ENCODE measurements around the gene PRKAA1. TPM values are rescaled to one million over a fixed set of nuclear protein-coding genes. Genes with fewer than 3 reads are reported as not detected.

Gene PRKAA1
- 10 to 100 TPM; 53.3 to 82.0 (median 78.5) TPM for polyA plus RNA-seq (ENCODE audit: insufficient read length in 4 of 4)

DNA sequence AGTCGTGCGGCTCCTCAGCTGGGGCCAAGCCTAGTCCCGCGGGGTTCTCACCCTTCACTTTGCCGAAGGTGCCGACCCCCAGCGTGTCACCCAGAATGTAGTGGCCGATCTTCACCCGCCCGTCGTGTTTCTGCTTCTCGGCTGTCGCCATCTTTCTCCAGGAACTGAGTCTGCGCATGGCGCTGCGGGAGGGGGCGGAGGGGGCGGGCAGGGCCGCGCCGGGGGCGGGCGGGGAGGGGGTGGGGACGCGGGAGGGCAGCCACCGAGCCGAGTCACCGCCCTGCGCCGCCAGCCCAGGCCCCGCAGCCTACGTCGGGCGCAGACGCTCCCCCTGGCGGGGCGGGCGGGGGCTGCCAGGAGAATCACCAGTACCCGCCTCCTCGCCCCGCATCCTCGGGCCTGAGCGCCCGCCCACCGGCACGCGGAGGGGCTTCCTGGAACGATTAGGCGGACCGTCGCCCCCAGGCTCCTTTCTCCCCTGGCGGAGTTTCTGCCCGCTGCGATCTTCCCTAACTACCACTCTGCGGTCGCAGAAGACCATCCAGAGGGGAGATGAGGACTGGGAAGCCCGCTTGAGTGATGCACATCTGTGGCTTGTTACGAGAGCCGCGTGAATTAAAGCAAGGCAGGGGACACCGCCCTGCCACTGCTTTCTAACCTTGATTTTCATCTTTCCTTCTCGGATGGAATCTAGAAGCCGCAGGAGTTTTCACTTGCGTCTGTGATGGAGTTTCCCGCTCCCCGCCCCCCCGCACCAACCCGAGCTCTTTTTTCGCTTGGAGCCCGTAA, at the start of gene PRKAA1:
PRKAA1 (minus strand) TSS at position 363 of the 789 bp plus-strand sequence; CDS start at position 178, 185 bp downstream.
- peak; percentile 71 to 76 (median 73) for DNase-seq (ENCODE audit: low read depth in 4 of 4, low spot score in 3 of 4)

DNA sequence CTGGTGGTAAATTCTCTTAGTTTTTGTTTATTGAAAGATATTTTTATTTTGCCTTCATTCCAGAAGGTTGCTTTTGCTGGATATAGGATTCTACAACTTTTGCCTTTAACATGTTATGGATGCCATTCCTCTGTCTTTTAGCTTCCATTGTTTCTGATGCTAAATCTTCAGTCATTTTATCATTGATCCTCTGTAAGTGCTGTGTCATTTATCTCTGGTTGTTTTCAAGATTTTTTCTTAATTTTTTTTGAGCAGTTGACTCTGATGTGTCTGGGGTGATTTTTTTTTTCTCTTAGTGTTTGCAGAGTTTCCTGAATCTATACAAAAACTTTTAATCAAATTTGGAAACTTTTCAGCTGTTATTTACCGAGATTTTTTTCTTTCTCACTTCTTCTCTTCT, 49.4 kb upstream of the PRKAA1 start:
- DNase-seq (ENCODE audit: low read depth in 4 of 4, low spot score in 3 of 4), result no peak

DNA sequence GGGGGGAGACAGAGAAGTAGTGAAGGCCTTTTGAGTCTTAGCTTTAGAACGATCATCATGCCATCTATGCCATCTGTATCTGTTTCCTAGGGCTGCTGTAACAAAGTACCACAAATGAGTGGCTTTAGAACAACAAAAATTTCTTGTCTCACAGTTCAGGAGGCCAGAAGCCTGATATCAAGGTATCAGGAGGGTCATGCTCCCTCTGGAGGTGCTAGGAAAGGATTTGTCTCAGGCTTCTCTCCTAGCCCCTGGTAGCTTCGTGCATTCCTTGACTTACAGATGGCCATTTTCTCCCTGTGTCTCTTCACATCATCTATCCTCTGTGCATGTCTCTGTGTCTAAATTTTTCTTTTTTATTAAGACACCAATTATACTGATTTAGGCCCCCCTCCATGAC, 48.2 kb upstream of the PRKAA1 start:
- no peak for DNase-seq (ENCODE audit: low read depth in 4 of 4, low spot score in 3 of 4)

DNA sequence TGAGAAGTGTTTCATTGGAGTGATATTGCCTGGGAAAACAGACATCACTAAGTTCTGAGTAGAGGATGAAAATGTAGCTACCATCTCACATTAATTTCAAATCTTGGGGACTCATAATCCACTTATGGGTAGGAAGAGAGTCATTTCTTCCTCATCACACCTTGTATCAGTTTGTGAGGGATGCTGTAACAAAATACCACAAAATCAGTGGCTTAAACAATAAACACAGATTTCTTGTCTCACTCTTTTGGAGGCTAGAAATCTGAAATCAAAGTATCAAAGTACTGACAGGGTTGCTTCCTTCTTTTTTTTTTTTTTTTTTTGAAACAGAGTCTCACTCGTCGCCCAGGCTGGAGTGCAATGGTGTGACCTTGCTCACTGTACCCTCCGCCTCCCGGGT, 46.4 kb upstream of the PRKAA1 start:
- no peak for DNase-seq (ENCODE audit: low read depth in 4 of 4, low spot score in 3 of 4)

DNA sequence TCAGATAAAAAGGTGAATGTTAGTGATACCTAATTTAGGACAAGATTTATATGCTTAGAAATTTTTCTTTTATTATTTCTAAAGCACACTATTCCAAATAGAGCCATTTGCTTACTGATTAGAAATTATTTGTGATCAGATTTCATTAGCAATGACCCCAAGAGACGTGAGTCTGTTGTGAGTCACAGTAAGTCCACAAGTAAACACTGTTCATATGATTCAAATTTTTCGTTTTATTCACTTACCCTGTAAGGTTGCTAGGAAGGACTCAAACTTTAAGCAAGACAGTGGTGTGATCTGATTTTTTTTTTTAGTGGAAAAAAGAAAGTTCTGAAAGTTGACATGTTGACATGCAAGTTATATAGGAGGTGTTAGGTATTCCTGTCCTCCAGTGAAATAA, 44.2 kb upstream of the PRKAA1 start:
- DNase-seq (ENCODE audit: low read depth in 4 of 4, low spot score in 3 of 4), result no peak

DNA sequence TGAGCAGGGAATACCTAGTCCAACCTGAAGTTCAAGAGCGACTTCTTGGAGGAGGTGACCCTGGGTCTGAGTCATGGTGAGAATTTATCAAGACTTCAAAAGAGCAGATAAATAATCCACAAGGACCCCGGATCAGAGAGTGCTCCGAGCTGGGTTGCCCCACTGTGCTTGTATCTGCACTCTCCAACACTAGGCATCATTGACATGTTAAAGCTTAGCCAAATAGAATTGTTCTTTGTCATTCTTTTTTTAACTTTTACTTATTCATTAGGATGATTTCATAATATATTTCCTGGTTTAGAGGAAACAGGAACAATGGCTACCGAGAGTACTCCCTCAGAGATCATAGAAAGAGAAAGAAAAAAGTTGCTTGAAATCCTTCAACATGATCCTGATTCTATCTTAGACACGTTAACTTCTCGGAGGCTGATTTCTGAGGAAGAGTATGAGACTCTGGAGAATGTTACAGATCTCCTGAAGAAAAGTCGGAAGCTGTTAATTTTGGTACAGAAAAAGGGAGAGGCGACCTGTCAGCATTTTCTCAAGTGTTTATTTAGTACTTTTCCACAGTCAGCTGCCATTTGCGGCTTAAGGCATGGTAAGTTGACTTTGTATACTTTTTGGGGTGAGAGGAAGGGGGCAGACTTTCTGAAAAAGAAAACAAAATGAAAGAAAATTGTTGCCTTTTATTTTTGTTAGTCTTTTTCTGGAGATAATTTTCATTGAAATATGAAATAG, 43.1 kb upstream of the PRKAA1 start, which contains the start of gene CARD6:
CARD6 (plus strand) TSS at position 300 of the 738 bp plus-strand sequence; CDS start at position 316, 16 bp downstream.
- no peak for DNase-seq (ENCODE audit: low read depth in 4 of 4, low spot score in 3 of 4)

DNA sequence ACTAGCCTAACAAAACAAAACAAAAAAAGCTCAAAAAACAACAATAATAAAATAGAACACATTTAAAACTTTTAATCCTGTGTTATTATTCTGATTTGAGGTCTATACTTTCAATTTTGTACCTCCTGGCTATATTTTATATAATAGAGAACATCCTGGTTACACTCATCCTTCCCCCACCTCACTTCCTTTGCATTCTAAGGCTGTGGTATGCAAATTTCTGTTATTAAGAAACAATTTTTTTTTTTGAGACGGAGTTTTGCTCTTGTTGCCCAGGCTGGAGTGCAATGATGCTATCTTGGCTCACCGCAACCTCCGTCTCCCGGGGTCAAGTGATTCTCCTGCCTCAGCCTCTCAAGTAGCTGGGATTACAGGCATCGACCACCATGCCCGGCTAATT, 39.9 kb upstream of the PRKAA1 start:
- DNase-seq (ENCODE audit: low read depth in 4 of 4, low spot score in 3 of 4), result no peak

DNA sequence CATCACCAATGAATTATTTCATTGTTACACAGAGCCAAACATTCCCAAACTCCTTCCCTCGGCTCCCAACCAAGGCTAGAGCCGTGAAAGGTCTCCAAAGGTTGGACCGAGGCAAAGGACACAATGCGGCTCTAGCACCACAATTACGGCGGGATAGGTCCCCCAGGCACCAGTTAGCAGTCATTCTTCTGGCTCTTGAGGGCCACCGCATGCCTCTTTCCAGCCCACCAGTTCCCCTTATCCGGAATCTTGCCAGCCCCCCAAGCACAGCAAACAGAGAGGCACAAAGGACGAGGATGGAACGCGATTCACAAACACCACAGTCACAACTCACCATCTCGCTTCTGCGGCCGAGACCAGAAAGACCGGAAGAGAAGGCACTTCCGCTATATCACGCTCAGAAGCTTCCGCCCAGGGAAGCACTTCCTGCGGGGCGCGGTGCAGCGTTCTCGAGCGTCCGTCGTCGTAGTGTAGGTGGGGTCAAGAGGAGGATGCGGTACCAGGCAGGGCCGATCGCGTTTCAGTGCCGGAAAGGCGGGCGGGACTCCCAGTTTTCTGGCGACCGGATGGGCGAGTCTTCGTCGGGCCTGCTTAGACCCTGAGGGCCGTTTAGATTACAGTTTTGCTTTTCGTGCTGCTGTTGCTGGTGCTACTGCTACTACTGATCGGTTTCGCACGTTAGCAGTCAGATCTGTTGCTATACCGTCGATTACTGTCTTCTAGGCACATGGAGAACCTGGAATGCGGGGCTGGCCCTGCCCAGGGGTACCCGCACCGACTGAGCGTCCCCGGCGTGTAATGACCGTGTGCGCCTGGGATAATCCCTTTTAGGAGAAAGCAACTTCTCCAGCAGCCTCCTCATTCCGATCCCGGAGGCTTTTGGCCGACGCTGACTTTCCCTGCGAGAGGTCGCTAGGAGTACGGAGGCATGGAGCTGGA, 36.9 kb upstream of the PRKAA1 start, which contains the start of gene RPL37:
RPL37 (minus strand) TSS at position 374 of the 939 bp plus-strand sequence; CDS start at position 337, 37 bp downstream.
- DNase-seq (ENCODE audit: low read depth in 4 of 4, low spot score in 3 of 4), result peak; percentile 89 to 93 (median 92)

DNA sequence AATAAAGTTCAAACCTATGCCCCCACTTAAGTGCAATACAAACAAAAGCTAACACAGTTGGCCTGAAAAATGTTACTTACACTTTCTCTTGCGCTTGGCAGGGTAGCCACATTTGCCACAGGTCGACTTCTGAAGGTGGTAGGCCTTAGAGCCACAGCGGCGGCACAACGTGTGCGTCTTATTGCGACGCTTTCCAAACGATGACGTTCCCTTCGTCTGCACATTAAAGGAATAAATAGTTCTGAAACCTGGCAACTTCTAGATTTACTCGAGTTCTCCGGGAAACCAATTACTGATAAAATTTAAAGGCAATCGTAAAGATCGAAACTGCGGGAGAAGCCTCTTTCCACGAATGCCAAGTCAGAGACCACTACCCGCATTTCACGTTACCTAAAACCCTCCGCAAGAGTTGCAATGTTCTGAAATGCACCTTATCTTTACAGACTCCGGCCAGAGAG, 36.2 kb upstream of the PRKAA1 start:
- peak in 2 of 4 donors; percentile 21 to 31 for DNase-seq (ENCODE audit: low read depth in 4 of 4, low spot score in 3 of 4)

DNA sequence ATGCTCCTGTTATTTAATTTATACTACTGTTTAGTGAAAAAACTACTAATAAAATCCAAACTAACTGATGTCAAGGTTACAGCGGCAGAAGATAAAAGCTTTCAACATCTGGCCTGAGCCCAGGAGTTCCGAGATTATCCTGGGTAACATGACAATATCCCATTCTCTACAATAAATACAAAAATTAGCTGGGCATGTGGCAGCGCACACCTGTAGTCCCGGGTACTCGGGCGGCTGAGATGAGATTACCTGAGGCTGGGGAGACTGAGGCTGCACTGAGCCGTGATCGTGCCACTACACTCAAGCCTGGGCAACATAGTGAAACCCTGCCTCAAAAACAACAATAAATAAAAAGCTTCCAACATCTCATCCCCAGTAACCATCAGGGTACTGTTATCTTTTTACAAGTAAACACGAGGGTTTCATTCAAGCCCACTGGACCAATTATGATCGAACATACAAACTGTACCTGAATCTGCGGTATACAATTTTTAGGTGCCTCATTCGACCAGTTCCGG, 35.6 kb upstream of the PRKAA1 start:
- no peak for DNase-seq (ENCODE audit: low read depth in 4 of 4, low spot score in 3 of 4)

DNA sequence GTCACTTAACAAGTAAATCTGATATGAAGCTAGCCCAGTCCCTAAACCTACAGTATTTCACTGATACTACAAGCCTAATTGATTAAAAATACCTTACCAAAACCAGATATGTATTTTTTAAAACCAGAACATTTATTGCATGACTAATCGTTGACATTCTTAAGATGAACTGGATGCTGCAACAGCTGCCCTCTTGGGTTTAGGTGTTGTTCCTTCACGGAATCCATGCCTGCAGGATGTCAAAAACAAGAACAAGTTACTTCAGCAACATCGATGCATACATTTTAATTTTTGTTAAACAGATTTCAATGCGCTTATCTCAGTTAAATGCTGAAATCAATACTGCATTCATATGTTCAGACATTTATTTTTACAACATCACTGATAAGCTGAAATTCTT, 34.2 kb upstream of the PRKAA1 start:
- no peak for DNase-seq (ENCODE audit: low read depth in 4 of 4, low spot score in 3 of 4)

DNA sequence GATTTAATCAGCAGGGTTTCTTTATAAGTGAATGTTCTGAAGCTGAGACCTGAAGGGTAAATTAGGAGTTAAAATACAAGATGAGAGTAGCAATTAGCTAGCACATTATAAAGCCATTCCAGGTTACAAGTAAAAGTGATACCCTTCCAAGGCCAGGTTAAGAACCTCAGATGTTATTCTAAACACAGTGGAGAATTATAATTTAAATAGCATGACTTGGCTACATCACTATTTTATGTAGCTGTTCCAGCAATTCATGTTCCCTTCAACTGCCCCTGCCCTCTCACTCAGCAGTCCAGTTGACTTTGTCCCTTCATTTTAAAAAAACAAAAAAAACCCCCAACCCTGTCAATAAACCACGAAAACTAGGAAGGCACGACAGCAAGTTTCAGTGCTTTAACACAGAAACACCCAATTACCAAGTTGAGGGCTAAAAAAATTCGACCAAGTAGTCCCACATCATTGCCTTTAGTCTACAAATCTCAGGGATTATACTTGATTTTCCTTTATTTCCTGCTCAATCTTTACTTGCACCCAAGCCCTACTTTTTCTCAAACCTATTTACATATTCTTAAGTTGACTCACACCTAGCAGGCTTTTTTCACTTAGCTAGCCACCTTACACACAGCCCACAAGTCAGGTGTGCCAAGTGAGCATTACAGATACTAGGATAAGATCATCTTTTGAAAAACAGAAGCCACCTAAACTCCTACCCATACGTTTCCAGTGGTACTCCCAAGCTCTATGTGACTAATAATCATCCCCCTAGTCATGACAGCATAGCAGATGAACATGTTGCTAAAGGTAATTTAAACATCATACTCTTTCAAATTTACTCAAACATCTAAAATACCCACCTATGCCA, 33.4 kb upstream of the PRKAA1 start:
- no peak for DNase-seq (ENCODE audit: low read depth in 4 of 4, low spot score in 3 of 4)

DNA sequence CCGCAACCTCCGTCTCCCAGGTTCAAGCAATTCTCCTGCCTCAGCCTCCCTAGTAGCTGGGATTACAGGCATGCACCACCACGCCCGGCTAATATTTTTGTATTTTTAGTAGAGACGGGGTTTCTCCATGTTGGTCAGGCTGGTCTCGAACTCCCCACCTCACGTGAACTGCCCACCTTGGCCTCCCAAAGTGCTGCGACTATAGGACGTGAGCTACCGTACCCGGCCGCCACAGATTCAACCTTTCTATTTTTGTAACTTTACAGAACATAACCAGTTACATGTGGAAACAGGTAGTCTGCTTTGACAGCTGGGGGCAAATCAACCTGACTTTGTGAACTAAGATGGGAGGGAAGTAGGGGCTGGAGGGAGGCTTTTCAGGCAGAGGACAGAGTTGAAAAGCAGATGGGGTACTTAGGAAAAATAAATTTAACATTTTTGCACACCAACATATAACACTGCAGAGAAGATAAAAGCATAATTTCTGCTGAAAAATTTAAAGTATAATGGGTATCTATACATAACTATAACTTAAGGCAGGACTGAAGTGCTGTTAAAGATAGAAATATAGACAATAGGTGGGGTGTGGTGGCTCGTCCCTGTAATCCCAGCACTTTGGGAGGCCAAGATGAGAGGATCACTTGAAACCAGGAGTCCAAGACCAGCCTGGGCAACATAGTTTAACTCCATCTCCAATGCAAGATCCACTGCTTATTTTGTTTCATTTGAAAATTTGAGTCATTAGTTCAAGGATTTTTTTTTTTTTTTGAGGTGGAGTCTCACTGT, 31.8 kb upstream of the PRKAA1 start:
- DNase-seq (ENCODE audit: low read depth in 4 of 4, low spot score in 3 of 4), result no peak

DNA sequence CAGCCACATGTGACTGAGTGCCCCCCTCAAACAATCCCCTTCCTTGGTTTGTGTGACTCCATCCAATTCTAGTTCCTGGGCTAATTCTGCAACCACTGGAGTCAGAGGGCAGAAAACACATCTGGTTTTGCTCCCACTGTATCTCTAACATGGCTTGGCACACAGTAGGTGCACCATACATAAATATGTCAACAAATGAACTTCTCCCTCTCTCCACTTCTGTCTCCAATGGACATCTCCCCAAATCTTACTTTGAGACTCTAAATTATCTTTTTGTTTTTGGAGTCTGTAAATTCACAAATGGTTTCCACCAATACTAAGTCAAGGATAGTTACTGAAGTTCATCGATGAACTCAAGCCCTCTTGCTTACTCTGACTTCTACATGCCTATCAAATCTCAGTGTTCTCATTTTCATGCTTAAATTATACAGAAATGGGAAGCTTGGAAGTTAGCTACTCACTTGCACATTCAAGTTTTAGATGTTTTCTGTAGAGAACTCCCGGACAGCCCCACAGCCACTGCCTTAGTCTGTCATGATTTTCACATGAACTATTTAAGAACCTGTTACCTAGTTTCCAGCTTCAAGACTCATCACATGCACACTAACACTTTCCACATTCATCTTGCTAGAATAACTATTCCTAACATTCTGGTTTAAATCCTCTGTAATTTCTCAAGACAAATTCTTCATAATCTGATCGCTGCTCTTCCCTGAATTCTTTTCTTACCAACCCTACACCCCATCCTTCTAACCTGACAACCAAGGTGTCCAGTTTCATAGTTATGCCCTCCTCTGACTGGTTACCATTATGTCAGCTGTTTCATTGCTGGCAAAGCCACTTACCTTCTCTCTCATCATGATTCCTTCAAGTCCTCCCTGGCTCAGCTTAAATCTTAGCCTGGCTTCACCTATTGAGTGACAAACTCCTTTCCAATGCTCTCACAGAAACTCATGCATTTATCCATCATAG, 30.8 kb upstream of the PRKAA1 start:
- no peak for DNase-seq (ENCODE audit: low read depth in 4 of 4, low spot score in 3 of 4)

DNA sequence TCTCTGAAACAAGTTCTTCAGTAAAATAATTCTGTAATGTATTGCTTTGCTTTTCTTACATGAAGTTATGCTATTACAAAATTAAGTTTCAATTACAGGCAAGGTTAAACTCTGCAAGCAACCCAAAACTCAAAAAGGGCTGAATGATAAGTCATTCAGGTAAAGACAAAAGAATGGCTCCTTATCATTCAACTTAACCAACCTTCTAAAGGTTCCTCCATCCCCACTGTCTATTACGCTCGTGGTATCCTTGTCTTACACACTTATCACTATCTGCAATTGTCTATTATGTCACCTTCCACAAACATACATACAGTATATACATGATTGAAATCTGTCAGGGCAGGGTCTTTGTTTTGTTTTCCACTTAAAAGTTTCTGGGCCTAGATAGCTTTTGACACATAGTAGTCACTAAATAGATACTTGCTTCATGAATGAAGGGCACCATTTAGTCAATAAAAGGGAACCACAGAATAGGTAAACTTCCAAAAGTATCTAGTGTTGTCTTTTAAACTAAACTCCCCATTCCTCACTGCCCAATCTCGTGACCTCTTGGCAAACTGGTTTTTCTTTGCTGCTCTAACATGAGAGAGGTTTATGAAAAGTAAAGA, 30.0 kb upstream of the PRKAA1 start:
- no peak for DNase-seq (ENCODE audit: low read depth in 4 of 4, low spot score in 3 of 4)

DNA sequence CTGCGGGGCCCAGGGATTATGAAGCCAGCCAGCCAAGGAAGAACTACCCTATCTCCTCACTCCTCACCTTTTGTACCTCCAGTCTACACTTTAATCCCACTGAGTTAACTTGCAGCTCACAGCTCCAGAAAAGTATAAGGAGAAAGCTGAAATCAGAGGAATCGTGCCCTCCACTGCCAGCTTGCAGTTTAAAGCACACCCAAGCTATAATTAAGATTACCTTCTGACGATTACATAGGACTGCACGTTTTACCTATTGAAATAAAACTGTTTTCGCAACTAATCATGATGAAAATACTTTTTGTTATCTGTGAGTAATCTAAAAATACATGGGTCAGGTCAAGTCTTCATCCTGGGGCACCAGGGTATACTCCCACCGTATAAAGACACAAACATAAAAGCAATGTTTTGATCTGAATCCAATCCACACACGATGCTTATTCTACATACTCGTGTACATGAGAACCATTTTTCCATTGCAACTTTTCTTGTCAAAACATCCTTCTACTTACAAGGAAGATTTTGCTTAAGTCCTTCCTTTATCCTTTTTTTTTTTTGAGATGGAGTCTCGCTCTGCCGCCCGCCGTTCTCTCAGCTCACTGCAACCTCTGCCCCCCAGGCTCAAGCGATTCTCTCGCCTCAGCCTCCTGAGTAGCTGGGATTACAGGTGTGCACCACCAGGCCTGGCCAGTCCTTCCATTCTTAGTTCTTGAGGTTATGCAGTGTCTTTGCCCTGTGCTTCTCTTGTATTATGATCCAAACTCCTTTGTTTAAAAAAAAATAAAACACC, 29.2 kb upstream of the PRKAA1 start:
- no peak for DNase-seq (ENCODE audit: low read depth in 4 of 4, low spot score in 3 of 4)
